CD4-positive, alpha-beta T cell treated with Interleukin-17A for 1 hour (primary cell): ENCODE data around the gene KRTAP9-7.
"Not testable (repeated sequence)": the region's sequence is repeated elsewhere in the genome, so short reads cannot be mapped to it uniquely, and the experiment has no call there.

ENCODE experiments used
- DNase-seq: peaks from one replicate; pipeline ENCODE4 v3.0.0-alpha.2; 2020

The KRTAP9-7 gene, protein sequence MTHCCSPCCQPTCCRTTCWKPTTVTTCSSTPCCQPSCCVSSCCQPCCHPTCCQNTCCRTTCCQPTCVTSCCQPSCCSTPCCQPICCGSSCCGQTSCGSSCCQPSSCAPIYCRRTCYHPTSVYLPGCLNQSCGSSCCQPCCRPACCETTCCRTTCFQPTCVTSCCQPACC

DNA sequence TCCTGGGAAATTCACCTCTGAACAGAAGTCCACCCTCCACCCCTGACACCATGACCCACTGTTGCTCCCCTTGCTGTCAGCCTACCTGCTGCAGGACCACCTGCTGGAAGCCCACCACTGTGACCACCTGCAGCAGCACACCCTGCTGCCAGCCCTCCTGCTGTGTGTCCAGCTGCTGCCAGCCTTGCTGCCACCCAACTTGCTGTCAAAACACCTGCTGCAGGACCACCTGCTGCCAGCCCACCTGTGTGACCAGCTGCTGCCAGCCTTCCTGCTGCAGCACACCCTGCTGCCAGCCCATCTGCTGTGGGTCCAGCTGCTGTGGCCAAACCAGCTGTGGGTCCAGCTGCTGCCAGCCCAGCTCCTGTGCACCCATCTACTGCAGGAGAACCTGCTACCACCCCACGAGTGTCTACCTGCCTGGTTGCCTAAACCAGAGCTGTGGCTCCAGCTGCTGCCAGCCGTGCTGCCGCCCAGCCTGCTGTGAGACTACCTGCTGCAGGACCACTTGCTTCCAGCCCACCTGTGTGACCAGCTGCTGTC, at the start of gene KRTAP9-7:
KRTAP9-7 (plus strand) TSS at position 51 of the 543 bp plus-strand sequence; CDS start at position 51, 0 bp downstream.
- not testable (repeated sequence) for DNase-seq

DNA sequence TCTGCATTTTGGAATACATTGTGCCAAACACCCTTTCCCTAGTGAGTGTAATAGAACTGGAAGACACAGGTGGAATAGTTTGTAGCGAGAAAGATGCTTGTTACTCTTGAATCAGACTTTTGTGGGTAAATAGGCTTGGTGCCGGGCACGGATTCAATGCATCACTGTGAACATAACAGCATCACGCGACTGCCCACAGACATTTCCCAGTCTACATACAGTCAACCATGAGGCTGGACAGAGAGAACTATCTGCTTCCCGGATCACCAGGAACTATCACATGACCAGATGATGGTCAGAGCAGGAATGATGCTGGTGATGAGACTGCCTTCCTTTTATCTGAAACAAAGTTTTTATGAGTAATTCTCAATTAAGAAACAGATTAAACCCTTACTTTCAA, 49.4 kb upstream of the KRTAP9-7 start:
- DNase-seq: no peak

DNA sequence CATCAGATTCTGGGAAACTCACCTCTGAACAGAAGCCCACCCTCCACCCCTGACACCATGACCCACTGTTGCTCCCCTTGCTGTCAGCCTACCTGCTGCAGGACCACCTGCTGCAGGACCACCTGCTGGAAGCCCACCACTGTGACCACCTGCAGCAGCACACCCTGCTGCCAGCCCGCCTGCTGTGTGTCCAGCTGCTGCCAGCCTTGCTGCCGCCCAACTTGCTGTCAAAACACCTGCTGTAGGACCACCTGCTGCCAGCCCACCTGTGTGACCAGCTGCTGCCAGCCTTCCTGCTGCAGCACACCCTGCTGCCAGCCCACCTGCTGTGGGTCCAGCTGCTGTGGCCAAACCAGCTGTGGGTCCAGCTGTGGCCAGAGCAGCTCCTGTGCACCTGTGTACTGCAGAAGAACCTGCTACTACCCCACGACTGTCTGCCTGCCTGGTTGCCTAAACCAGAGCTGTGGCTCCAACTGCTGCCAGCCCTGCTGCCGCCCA, 48.9 kb upstream of the KRTAP9-7 start, which contains the start of gene KRTAP9-2:
KRTAP9-2 (plus strand) TSS at position 51 of the 498 bp plus-strand sequence; CDS start at position 58, 7 bp downstream.
- not testable (repeated sequence) for DNase-seq

DNA sequence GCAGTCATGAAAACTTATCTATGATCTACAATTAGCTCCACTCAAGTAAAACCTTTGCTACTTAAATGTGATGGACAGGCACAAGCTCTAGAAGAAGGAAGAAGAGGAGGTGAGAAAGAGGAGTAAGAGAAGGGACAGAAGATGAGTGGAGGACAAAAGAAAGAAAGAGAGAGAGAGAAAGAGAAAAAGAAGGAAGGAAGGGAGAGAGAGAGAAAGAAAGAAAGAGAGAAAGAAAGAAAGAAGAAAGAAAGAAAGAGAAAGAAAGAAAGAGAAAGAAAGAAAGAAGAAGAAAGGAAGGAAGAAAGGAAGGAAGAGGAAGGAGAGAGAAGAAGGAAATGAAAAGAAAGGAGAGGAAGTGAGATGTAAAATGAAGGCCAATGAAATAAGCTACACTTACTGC, 45.4 kb upstream of the KRTAP9-7 start:
- no peak for DNase-seq

DNA sequence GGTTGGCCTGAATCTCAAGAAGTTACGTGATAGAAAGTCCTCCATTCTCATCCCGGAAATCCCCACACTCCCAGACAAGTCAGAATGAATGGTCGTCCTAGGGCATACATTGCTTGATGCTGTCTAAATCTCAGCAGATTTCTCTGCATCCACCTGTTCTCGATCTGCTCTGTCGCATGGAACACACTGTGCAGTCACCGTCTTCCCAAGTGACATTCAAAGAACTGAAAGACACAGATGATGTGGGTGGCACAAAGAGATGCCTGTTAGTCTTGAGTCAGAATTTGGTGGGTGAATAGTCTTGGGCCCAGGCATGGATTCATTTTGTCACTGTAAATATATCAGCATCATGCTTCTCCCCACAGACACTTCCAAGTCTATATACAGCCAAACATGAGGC, 43.8 kb upstream of the KRTAP9-7 start:
- no peak for DNase-seq

DNA sequence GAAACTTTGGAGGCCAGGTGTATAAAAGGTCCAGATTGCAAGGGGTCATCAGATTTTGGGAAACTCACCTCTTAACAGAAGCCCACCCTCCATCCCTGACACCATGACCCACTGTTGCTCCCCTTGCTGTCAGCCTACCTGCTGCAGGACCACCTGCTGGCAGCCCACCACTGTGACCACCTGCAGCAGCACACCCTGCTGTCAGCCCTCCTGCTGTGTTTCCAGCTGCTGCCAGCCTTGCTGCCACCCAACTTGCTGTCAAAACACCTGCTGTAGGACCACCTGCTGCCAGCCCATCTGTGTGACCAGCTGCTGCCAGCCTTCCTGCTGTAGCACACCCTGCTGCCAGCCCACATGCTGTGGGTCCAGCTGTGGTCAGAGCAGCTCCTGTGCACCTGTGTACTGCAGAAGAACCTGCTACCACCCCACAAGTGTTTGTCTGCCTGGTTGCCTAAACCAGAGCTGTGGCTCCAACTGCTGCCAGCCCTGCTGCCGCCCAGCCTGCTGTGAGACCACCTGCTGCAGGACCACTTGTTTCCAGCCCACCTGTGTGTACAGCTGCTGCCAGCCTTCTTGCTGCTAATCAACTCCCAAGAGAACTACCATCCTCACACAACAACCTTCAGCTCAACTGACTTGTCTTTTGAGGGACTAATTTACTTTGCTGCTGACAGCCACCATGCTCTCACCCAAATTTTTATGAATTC, 42.9 kb upstream of the KRTAP9-7 start, which contains the start of gene KRTAP9-3:
KRTAP9-3 (plus strand) TSS at position 51 of the 707 bp plus-strand sequence; CDS start at position 104, 53 bp downstream.
- DNase-seq: not testable (repeated sequence)

DNA sequence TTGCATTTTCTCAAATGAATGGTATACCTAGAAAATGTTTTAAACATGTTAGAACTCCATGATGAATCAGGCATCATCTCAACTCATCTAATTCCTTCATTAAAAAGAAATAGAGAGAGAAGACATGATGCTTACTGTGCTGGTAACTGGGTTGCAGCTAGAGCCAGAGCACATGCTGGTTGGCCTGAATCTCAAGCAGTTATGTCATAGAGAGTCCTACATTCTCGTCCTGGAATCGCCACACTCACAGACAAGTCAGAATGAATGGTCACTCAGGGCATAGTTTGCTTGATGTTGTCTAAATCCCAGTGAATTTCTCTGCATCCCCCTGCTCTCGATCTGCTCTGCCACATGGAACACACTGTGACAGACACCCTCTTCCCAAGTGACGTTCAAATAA, 38.4 kb upstream of the KRTAP9-7 start:
- DNase-seq: not testable (repeated sequence)

DNA sequence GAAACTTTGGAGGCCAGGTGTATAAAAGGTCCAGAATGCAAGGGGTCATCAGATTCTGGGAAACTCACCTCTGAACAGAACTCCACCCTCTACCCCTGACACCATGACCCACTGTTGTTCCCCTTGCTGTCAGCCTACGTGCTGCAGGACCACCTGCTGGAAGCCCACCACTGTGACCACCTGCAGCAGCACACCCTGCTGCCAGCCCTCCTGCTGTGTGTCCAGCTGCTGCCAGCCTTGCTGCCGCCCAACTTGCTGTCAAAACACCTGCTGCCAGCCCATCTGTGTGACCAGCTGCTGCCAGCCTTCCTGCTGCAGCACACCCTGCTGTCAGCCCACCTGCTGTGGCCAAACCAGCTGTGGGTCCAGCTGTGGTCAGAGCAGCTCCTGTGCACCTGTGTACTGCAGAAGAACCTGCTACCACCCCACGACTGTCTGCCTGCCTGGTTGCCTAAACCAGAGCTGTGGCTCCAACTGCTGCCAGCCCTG, 37.5 kb upstream of the KRTAP9-7 start, which contains the start of gene KRTAP9-8:
KRTAP9-8 (plus strand) TSS at position 51 of the 489 bp plus-strand sequence; CDS start at position 104, 53 bp downstream.
- DNase-seq: not testable (repeated sequence)

DNA sequence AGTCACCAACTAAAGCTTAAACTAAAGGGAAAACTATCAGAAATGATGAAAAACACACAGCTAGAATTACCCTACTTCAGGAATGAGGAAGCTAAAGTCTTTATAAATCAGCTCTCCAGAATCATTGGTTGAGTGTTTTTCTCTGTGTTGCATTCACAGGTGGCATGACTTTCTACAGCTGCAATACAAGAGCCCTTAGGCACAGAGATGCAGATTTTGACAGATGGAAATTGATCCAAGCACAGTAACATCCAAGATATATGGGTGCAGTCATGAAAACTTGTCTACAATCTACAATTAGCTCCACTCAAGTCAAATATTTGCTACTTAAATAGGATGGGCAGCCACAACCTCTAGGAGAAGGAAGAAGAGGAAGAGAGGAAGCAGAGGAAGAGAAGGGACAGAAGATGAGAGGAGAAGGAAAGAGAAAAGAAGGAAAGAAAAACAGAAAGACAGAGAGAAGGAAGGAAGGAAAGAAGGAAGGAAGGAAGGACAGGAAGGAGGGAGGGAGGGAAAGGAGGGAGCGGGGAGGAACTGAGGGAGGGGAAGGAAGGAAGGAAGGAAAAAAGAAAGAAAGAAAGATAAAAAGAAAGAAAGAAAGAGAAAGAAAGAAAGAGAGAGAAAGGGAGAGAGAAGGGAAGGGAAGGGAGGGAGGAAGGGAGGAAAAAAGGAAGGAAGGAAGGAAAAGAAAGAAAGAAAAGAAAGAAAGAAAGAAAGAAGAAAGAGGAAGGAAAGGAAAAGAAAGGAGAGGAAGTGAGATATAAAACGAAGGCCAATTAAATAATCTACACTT, 28.3 kb upstream of the KRTAP9-7 start:
- DNase-seq: not testable (repeated sequence)

DNA sequence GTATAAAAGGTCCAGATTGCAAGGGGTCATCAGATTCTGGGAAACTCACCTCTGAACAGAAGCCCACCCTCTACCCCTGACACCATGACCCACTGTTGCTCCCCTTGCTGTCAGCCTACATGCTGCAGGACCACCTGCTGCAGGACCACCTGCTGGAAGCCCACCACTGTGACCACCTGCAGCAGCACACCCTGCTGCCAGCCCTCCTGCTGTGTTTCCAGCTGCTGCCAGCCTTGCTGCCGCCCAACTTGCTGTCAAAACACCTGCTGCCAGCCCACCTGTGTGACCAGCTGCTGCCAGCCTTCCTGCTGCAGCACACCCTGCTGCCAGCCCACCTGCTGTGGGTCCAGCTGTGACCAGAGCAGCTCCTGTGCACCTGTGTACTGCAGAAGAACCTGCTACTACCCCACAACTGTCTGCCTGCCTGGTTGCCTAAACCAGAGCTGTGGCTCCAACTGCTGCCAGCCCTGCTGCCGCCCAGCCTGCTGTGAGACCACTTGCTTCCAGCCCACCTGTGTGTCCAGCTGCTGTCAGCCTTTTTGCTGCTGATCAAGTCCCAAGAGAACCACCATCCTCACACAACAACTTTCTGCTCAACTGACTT, 25.8 kb upstream of the KRTAP9-7 start, which contains the start of gene KRTAP9-4:
KRTAP9-4 (plus strand) TSS at position 51 of the 604 bp plus-strand sequence; CDS start at position 85, 34 bp downstream.
- DNase-seq: not testable (repeated sequence)

DNA sequence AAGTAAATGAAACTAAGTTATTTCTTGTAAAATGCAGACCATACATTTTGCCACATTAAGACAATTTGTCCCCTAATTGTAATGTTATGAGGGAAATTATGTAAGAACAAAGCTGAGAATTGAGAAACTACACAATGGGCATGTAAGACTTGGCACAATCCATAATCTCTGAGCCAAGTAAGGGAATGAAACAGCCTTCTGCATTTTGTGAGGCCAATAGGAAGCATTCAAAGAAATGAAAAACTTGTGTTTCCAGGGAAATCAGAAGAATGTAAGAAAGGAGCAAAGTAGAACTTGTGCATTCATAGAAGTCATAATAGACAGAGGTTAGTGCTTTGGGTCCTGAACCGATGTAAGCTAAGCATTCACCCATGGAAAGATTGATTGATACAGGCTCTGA, 24.2 kb upstream of the KRTAP9-7 start:
- DNase-seq: no peak

DNA sequence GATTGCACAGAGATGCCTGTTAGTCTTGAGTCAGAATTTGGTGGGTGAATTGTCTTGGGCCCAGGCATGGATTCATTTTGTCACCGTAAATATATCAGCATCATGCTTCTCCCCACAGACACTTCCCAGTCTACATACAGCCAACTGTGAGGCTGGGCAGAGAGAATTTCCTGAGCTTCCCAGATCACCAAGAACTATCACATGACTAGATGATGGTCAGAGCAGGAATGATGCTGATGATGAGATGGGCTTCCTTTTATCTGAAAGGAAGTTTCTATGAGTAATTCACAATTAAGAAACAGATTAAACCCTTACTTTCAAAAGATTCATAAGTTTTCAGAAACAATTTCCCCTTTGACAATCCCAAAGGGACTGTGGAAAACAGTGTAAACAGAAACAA, 20.6 kb upstream of the KRTAP9-7 start:
- DNase-seq: no peak

DNA sequence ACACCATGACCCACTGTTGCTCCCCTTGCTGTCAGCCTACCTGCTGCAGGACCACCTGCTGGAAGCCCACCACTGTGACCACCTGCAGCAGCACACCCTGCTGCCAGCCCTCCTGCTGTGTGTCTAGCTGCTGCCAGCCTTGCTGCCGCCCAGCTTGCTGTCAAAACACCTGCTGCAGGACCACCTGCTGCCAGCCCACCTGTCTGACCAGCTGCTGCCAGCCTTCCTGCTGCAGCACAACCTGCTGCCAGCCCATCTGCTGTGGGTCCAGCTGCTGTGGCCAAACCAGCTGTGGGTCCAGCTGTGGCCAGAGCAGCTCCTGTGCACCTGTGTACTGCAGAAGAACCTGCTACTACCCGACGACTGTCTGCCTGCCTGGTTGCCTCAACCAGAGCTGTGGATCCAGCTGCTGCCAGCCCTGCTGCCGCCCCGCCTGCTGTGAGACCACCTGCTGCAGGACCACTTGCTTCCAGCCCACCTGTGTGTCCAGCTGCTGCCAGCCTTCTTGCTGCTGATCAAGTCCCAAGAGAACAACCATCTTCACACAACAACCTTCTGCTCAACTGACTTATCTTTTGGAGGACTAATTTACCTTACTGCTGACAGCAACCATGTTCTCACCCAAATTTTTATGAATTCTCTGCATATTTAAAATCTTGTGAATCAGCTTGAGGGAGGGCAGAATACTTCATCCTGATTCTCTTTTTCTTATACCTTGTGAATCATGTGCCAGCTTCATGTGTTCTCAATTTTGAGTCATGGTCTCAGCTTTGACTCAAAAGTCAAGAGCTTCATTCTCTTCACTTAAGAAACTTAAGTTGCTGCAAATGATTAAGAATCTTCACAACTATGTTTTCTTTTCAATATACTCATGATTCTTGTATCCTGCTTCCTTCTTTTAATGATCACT, 19.9 kb upstream of the KRTAP9-7 start, which contains the start of gene KRTAP9-9:
KRTAP9-9 (plus strand) TSS at position 4 of the 910 bp plus-strand sequence.
- not testable (repeated sequence) for DNase-seq

DNA sequence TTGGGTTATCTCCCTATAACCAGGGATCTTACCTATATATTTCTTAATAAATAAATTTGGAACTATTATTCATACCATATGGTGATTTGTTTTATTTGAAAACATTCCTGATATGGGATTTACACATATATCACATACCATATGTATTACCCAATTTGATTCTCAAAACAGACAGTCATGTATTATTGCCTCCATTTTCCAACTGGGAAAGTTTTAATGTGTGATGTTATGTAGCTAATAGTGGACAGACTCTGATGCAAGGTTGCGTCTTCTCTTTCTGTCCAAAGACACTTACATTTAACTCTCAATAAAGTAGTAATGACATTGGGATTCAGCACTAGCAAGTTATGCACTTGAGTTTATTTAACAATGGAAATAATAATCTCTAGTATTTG, 19.2 kb upstream of the KRTAP9-7 start:
- DNase-seq: no peak

DNA sequence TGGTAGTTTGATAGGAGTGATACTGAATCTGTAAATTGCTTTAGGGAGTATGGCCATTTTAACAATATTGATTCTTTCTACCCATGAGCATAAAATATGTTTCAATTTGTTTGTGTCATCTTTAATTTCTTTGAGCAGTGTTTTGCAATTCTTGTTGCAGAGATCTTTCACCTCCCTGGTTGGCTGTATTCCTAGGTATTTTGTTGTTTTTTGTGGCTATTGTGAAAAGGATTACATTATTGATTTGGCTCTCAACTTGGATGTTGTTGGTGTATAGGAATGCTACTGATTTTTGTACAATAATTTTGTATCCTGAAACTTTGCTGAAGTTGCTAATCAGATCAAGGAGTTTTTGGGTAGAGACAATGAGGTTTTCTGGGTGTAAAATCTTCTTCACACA, 17.1 kb upstream of the KRTAP9-7 start:
- DNase-seq: no peak

DNA sequence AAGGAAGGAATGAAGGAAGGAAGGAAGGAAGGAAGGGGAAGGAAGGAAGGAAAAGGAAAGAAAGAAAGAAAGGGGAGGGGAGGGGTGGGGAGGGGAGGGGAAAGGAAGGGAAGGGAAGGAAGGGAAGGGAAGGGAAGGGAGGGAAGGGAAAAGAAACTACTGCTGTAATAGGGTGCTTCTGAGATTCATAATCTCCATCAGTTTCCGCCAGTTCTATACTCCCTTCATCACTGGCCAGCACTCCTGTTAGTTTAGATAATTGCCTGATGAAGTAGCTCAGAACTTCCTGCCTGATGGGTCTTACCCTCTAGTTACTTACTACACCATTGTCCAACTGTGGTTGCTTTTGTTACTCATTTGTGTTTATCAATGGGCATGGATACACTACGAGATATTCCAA, 12.3 kb upstream of the KRTAP9-7 start:
- no peak for DNase-seq

DNA sequence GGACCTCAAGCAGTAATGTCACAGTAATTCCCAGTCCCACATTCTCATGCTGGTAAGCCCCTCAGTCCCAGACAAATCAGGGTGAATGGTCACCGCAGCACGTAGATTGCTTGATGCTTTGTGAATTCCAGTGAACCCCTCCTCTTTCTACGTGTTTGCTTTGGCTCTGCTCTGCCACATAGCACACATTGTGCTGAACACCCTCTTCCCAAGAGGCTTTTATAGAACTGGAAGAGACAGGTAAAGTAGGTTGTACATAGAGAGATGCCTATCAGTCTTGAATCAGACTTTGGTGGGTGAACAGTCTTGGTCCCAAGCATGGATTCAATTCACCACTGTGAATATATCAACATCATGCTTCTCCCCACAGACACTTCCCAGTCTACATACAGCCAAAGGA, 10.9 kb upstream of the KRTAP9-7 start:
- DNase-seq: no peak

DNA sequence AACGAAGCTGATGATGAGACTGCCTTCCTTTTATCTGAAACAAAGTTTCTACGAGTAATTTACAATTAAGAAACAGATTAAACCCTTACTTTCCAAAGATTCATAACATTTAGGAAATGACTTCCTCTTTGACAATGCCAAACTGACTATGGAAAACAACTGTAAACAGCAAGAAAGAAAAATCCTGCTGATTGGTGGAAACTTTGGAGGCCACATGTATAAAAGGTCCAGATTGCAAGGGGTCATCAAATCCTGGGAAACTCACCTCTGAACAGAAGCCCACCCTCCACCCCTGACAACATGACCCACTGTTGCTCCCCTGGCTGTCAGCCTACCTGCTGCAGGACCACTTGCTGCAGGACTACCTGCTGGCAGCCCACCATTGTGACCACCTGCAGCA, 10.4 kb upstream of the KRTAP9-7 start, which contains the start of gene KRTAP9-6:
KRTAP9-6 (plus strand) TSS at position 301 of the 400 bp plus-strand sequence; CDS start at position 301, 0 bp downstream.
- DNase-seq: no peak

DNA sequence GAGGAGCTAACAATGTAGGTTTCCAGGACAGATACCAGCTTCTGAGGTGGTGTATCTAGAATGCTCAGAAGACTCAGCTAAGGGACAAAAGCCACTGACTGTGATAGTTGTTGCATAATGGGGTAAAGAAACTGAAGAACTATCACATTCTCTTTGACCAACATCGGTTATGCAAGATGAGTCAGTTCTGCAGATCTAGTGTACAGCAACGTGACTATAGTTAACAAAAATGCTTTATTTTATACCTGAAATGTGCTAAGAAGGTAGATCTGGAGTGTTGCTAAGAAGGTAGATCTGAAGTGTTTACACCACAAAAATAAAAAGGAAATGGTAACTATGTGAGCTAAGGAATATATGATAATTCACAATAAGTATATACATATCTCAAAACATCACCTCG, 7.8 kb upstream of the KRTAP9-7 start:
- no peak for DNase-seq

DNA sequence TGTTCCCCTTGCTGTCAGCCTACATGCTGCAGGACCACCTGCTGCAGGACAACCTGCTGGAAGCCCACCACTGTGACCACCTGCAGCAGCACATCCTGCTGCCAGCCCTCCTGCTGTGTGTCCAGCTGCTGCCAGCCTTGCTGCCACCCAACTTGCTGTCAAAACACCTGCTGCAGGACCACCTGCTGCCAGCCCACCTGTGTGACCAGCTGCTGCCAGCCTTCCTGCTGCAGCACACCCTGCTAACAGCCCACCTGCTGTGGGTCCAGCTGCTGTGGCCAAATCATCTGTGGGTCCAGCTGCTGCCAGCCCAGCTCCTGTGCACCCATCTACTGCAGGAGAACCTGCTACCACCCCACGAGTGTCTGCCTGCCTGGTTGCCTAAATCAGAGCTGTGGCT, 4.2 kb upstream of the KRTAP9-7 start:
- DNase-seq: not testable (repeated sequence)

DNA sequence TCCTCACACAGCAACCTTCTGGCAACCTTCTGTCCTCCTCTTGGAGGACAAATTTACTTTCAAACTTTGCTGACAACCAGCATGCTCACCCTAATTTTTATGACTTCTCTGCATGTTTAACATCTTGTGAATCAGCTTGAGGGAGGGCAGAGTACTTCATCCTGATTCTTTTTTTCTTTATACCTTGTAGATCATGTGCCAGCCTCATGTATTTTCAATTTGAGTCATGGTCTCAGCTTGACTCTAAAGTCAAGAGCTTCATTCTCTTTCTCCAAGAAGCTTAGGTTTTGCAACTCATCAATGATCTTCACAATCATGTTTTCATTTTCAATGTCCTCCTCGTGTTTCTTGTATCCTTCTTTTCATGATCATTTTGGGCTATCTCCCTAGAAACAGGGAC, 3.6 kb upstream of the KRTAP9-7 start:
- DNase-seq: no peak
